HG03460 (cell line): ENCODE measurements around the gene SAMD4A.

Experiments
- ATAC-seq: cut with Tn5 transposase; IDR thresholded peaks from one replicate; pipeline ENCODE4 v1.9.1; 2021; ENCODE audit not compliant: unreplicated experiment

Gene SAMD4A

GRCh38 chr14:54815016-54815415 is 248.1 kb downstream of the SAMD4A start:
- ATAC-seq, result no peak

DNA sequence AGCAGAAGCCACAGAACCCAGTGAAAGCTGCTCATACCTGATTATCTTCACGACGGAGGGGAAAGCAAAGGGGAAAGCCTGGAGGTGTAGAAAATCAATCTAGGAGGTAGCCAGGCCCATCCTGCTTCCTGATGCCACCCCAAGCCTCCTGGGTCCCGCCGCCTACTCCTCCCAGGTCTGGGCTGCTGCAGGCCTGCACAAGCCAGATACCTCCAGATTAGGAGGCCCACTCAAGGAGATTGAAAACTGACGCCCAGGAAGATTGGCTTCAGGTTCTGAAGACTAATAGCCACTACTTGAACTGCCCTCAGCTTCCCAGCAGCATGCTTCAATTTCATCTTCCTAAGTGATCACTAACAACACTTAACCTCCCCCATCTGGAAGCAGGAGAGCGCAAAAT is 248.6 kb downstream of the SAMD4A start:
- no peak for ATAC-seq

- no peak for ATAC-seq
Measured at GRCh38 chr14:54816450-54816849, 249.5 kb downstream of the SAMD4A start.

DNA sequence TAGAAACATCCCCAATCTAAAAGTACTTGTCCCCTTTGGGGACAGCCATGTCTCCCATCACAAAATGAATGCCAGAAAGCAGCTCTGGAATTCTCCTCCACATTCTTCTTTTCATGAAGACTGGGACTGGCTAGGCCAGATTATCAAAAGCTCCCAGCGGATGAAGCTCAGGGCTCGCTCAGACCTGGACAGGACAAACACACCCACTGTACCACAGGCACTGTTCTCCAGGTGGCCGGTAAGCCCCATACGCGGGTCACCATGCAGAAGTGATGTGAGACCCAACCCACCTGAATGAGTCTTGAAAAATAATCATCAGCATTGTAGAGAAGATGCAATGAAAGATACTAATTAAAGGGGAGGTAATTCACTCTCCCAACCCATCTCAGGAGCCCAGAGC is 250.6 kb downstream of the SAMD4A start:
- ATAC-seq, result no peak

- no peak for ATAC-seq
Measured at GRCh38 chr14:54818201-54819133, 251.5 kb downstream of the SAMD4A start.

GRCh38 chr14:54822685-54823084 is 255.8 kb downstream of the SAMD4A start:
- ATAC-seq, result no peak

GRCh38 chr14:54823757-54824549 is 257.0 kb downstream of the SAMD4A start:
- ATAC-seq, result no peak

GRCh38 chr14:54828037-54828436 is 261.1 kb downstream of the SAMD4A start:
- no peak for ATAC-seq

GRCh38 chr14:54829486-54830224 is 262.7 kb downstream of the SAMD4A start:
- ATAC-seq, result no peak

- no peak for ATAC-seq
Measured at GRCh38 chr14:54830650-54831049, 263.7 kb downstream of the SAMD4A start.

- no peak for ATAC-seq
Measured at GRCh38 chr14:54834081-54834480, 267.2 kb downstream of the SAMD4A start.

GRCh38 chr14:54834727-54835126 is 267.8 kb downstream of the SAMD4A start:
- ATAC-seq, result no peak

DNA sequence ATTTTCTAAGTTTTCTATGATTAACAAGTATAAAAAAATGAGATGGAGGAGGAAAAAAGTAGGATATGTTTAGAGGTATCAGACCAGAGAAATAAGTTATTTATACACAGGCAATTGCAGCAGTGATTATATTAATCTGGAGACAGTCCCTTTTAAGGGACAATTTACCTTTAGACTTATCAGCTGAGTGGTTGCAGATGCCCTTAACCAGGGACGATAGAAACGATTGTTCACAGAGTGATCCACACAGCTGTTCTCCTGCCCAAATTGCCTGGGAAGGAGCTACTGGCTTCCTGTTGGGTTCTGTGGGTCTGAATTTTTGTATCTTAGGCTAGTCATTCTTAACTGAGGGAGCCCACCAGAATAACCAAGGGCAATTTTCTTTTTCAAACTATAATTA is 269.3 kb downstream of the SAMD4A start:
- no peak for ATAC-seq

DNA sequence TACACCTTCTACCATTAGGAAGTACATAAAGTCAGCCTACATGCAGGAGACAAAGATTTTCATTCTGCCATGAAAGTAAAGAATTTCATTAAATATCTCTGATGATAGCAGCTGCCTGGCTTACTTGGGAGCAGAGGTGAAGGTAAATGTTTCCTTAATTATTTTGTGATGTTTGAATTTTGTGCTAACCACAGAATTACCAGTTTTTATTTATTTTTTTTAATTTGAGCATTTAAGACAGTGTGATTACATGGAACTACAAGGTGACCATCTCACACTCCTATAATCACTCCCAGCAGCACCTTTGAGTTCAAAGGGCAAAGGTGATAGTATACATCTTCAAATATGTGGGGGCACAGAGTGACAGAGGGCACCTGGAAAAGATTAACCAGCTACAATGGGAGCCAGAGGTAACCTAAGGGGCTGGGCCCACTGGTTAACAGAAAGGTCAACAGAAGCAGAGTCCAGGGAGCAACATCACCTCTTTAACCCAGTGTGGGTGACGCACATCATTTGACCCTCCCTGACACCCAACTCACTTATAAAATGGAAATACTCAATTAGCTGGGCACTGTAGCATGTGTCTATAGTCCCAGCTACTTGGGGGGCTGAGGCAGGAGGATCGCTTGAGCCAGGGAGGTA is 270.7 kb downstream of the SAMD4A start:
- ATAC-seq, result no peak

DNA sequence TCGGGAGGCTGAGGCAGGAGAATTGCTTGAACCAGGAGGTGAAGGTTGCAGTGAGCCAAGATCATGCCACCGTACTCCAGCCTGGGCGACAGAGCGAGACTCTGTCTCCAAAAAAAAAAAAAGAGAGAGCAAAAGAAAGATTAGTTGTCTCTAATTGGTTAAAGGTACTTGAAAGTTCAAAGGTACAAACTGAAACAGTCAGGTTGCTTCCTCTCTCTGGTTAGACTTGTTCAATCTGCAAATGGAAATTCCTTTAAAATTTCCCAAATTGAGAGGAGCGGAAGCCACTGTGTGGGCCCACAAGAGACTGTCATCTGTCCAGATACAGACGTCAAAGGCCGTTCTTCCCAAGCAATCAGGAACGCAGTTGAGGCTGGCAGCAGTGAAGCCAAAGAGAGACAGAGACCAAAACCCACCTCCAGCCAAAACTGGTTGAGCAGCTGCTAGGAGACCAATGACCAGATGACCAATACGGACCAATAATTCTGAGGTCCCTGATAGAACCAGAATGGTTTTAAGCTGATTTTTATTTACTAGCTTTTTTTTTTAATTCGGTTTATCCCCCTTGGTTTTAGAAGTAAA is 272.1 kb downstream of the SAMD4A start:
- no peak for ATAC-seq

DNA sequence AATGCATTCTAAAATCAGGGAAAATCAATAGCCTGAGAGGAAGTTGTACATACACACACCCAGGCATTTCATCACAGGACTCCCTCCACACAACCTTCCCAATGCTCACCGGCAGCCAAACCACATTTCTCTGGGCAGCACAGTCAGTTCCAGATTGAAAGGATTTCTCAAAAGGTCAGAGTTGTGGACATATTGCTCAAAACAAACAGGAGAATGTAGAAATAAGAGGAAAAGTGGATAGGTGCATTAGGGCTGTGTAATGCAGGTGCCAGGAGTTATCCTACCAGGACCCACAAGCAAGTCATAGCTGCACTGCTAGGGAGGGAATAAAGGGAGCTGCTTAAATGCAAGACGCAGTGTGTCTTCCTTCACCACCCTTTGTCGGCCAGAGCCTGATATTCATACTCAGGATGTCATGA is 272.8 kb downstream of the SAMD4A start:
- no peak for ATAC-seq

DNA sequence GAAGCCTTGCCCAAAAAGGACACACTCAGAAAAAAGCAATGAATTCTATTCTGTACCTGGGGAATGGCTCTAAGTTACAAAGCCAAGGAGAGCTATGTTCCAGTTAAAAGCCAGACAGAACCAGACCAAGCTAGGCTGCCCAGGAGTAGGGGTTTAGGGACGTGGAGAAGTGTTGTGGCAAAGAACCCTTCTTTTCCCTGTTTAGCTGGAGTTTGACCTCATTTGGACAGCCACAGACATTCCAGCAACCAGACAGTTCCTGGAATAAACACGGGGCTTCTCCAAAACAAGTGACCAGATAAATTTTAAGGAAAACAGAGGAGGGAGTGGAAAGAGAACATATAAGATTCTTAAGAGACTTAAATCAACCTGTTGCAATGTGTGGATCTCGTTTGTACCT is 273.4 kb downstream of the SAMD4A start:
- ATAC-seq, result no peak

- no peak for ATAC-seq
Measured at GRCh38 chr14:54840798-54841197, 273.9 kb downstream of the SAMD4A start.
